DMS153 (cell line): Measurements from ENCODE around the gene OR13C4.
"Not testable (repeated sequence)": the region's sequence is repeated elsewhere in the genome, so short reads cannot be mapped to it uniquely, and the experiment has no call there.

Source experiments
- DNase-seq: peaks from one replicate; lab custom pipeline; 2025; lab: John Stamatoyannopoulos, UW

Gene OR13C4

GRCh38 chr9:104527109-104527508, at the start of gene OR13C4:
TSS of gene OR13C4 (minus strand) at chr9:104527209. CDS start at chr9:104527209, 0 bp downstream.
- no peak for DNase-seq

- DNase-seq = no peak
Measured at GRCh38 chr9:104575456-104575855, 48.4 kb upstream of the OR13C4 start.

GRCh38 chr9:104572612-104573011, 45.6 kb upstream of the OR13C4 start:
- no peak for DNase-seq

GRCh38 chr9:104568868-104569267, 41.9 kb upstream of the OR13C4 start, which contains the start of gene OR13C8:
TSS of gene OR13C8 (plus strand) at chr9:104569168. CDS start at chr9:104569168, 0 bp downstream.
- DNase-seq = no peak

- DNase-seq = no peak
Measured at GRCh38 chr9:104564358-104564757, 37.3 kb upstream of the OR13C4 start.

GRCh38 chr9:104556830-104557634, 30.0 kb upstream of the OR13C4 start:
- no peak for DNase-seq

- DNase-seq = no peak
Measured at GRCh38 chr9:104555521-104555920, 28.5 kb upstream of the OR13C4 start.

GRCh38 chr9:104553261-104553660, 26.3 kb upstream of the OR13C4 start:
- DNase-seq = no peak

- no peak for DNase-seq
Measured at GRCh38 chr9:104544644-104545043, 17.6 kb upstream of the OR13C4 start.

- no peak for DNase-seq
Measured at GRCh38 chr9:104539275-104539674, 12.3 kb upstream of the OR13C4 start.

GRCh38 chr9:104536756-104537155, 9.7 kb upstream of the OR13C4 start, which contains the start of gene OR13C3:
TSS of gene OR13C3 (minus strand) at chr9:104536856. CDS start at chr9:104536723, 133 bp downstream.
- no peak for DNase-seq

- DNase-seq = not testable (repeated sequence)
Measured at GRCh38 chr9:104520241-104520640, 6.8 kb downstream of the OR13C4 start.

GRCh38 chr9:104514901-104515300, 12.1 kb downstream of the OR13C4 start:
- DNase-seq = no peak

- DNase-seq = no peak
Measured at GRCh38 chr9:104506565-104506964, 20.4 kb downstream of the OR13C4 start.

GRCh38 chr9:104503963-104504362, 23.0 kb downstream of the OR13C4 start, which contains the start of gene OR13F1:
TSS of gene OR13F1 (plus strand) at chr9:104504263. CDS start at chr9:104504263, 0 bp downstream.
- DNase-seq = no peak

GRCh38 chr9:104503440-104503839, 23.6 kb downstream of the OR13C4 start:
- no peak for DNase-seq

- DNase-seq = no peak
Measured at GRCh38 chr9:104494808-104495207, 32.2 kb downstream of the OR13C4 start.

- no peak for DNase-seq
Measured at GRCh38 chr9:104485014-104485413, 42.0 kb downstream of the OR13C4 start.

- DNase-seq = no peak
Measured at GRCh38 chr9:104482921-104483570, 44.0 kb downstream of the OR13C4 start.
